Measurements from ENCODE around the gene SH3PXD2A. TPM values are rescaled to one million over a fixed set of nuclear protein-coding genes. Genes with fewer than 3 reads are reported as not detected.

SH3PXD2A gene
- total and polyA plus RNA-seq, 8 donors: 3.9 to 16.4 (median 8.0) TPM

DNA sequence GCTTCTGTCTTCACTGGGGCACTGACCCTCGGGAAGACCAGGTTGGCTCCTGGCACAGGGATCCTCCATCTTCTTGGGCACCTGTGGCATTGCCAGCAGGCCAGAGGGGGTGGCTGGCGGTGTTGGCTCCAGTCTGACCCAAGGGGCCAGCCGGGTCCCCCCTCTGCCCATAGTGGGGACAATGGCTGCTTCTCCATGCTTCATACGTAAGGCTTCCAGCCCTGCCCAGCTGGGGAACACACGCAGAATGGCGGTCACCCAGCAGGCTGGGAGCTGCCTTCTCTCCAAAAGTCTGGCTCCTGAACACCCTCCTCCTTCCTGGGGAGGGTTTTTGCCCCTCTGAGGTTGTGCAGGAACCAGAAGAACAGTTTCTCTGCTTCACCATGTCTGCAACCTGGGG is 255.1 kb downstream of the SH3PXD2A start:
- H3K9me3 ChIP-seq: no peaks in the 10 kb centered on the region
- intact Hi-C loops (cut with DNase I): loop anchor here in 2 of 3 donors (5.0 kb wide), 1 partner anchor 87 kb away; no protein-coding TSS in a partner anchor
- ATAC-seq (no peak), DNase-seq (peak in 1 of 6 donors; percentile 39), FAIRE-seq (no peak)
- H3K4me1 ChIP-seq: no peaks in the 10 kb centered on the region
- H3K4me3 ChIP-seq: no peak overlapping the region
- H3K27me3 ChIP-seq: no peaks in the 10 kb centered on the region
- H3K27ac ChIP-seq: no peak overlapping the region
- H3K36me3 ChIP-seq: no peaks in the 10 kb centered on the region
- TF ChIP-seq, protein P1, sequence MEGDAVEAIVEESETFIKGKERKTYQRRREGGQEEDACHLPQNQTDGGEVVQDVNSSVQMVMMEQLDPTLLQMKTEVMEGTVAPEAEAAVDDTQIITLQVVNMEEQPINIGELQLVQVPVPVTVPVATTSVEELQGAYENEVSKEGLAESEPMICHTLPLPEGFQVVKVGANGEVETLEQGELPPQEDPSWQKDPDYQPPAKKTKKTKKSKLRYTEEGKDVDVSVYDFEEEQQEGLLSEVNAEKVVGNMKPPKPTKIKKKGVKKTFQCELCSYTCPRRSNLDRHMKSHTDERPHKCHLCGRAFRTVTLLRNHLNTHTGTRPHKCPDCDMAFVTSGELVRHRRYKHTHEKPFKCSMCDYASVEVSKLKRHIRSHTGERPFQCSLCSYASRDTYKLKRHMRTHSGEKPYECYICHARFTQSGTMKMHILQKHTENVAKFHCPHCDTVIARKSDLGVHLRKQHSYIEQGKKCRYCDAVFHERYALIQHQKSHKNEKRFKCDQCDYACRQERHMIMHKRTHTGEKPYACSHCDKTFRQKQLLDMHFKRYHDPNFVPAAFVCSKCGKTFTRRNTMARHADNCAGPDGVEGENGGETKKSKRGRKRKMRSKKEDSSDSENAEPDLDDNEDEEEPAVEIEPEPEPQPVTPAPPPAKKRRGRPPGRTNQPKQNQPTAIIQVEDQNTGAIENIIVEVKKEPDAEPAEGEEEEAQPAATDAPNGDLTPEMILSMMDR (IDR thresholded peaks at IDR 0.05): no peak
- WGBS, 2 donors: 79 to 85% methylated on average over 6 of the region's 6 CpGs

DNA sequence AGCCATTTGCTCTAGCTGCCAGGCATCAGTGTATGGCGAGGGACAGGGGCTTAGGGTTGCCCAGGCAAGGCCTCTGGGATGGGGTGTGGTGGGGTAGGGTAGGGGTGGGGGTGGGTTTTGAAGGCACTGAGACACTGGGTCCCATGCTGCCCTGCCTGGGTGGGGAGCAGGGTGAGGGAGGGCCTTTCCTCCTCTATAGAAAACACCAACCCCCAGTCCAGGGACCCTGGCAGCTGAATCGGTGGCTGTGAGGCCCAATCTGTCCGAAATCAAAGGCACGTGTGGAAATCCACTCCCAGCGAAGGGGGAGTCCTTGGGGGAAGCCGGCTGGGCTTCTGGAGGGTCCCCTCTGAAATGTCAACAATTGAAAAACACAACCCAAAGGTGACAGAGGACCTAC is 255.5 kb downstream of the SH3PXD2A start:
- ATAC-seq (no peak), DNase-seq (no peak), FAIRE-seq (no peak)
- intact Hi-C loops (cut with DNase I): loop anchor here in 2 of 3 donors (5.0 kb wide), 2 partner anchors 87 to 183 kb away; no protein-coding TSS in a partner anchor
- H3K27ac ChIP-seq: no peak overlapping the region
- TF ChIP-seq, protein P1 (IDR thresholded peaks at IDR 0.05): no peak
- H3K27me3 ChIP-seq: no peaks in the 10 kb centered on the region
- H3K9me3 ChIP-seq: no peaks in the 10 kb centered on the region
- H3K36me3 ChIP-seq: no peaks in the 10 kb centered on the region
- no peaks in the 10 kb centered on the region for H3K4me1 ChIP-seq
- WGBS, 2 donors: 69 to 77% methylated on average over 6 of the region's 6 CpGs
- H3K4me3 ChIP-seq: no peak overlapping the region

DNA sequence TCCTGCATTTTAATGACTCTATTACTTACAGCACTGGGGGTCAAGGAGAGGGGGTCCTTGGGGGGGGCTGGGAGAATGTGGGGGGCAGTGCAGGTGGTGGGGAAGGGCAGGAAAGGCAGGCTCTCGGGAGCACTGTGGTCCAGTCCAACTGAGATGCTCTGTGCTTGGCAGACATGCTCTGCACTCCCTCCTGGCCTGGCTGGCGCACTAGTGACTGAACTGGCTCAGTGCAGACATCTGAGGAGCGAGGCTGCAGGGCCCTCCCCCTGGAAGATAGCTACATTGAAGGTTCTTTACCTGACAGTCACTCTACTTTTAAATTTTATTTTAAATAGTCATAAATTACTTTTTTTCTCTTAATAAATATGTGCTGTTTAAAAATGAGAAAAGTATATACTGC is 256.2 kb downstream of the SH3PXD2A start:
- ATAC-seq (peak in 3 of 4 donors; percentile 4 to 24 (median 13)), DNase-seq (no peak)
- WGBS, 2 donors: 47 to 49% methylated on average over 3 of the region's 3 CpGs

DNA sequence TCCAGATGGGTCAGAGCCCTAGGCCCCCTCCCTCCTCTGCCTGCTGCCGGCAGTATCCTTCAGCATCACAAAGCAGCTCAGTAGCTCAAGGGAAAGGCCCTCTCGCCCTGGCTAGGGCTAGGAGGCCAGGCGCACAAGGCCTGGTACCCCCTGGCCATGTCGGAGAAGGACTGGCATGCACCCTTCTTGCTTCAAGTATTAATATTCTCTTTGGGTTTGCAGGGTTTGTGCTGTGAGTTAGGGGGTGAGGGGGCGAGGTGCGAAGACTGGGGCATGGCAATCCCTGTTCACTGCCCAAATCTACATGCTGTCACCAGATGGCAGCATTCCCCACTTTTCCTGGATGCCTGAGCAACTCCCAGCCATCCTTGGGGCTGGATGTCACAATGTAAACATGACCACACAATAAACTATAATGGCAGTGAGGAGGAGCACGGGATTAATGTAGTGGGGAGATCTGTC is 256.7 kb downstream of the SH3PXD2A start:
- Histone ChIP-seq H3K9me3 (no peaks in the 10 kb centered on the region), H3K36me3 (no peaks in the 10 kb centered on the region), H3K4me1 (no peaks in the 10 kb centered on the region), H3K4me3 (no peak overlapping the region), H3K27me3 (no peaks in the 10 kb centered on the region), H3K27ac (no peak overlapping the region)
- intact Hi-C loops (cut with DNase I): loop anchor here in 1 of 3 donors (5.0 kb wide), 1 partner anchor 181 kb away; no protein-coding TSS in a partner anchor
- FAIRE-seq (no peak), ATAC-seq (peak; percentile 66 to 85 (median 76)), DNase-seq (peak in 2 of 6 donors; percentile 45 to 65)
- WGBS, 2 donors: 39 to 40% methylated on average over 7 of the region's 7 CpGs
- TF ChIP-seq, protein P1 (IDR thresholded peaks at IDR 0.05): peak in 3 of 4 donors; percentile 9 to 39 (median 36)

More for the DNA sequence above, 256.2 kb downstream of the SH3PXD2A start:
- Histone ChIP-seq H3K27ac (no peak overlapping the region), H3K4me3 (no peak overlapping the region), H3K4me1 (no peaks in the 10 kb centered on the region), H3K36me3 (no peaks in the 10 kb centered on the region), H3K9me3 (no peaks in the 10 kb centered on the region), H3K27me3 (no peaks in the 10 kb centered on the region)
- FAIRE-seq: no peak
- intact Hi-C loops (cut with DNase I): loop anchor here in 1 of 3 donors (5.0 kb wide), 1 partner anchor 182 kb away; no protein-coding TSS in a partner anchor
- TF ChIP-seq, protein P1 (IDR thresholded peaks at IDR 0.05): no peak

DNA sequence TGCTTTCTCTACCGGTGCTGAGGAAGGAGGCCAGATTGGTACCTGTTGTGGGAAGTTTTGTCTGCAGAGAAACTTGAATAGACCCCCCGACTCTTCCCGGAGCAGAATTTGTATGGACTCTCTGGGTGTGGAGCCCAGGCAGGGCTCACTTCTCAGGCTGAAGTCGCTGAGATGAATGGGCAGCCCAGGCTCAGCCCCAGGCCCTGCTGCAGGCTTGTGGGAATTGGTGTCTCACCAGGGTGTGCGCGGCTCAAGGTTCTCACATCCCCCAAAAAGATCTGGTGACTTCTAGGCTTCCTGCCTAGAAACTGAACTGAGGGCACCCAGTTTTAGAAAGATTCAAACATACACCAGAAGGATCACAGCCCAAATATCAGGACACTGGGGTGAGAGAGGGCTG is 258.4 kb downstream of the SH3PXD2A start:
- H3K9me3 ChIP-seq: no peaks in the 10 kb centered on the region
- ATAC-seq (no peak), FAIRE-seq (no peak), DNase-seq (peak in 1 of 6 donors; percentile 24)
- no peak overlapping the region for H3K4me3 ChIP-seq
- H3K4me1 ChIP-seq: no peaks in the 10 kb centered on the region
- H3K36me3 ChIP-seq: no peaks in the 10 kb centered on the region
- TF ChIP-seq, protein P1 (IDR thresholded peaks at IDR 0.05): no peak
- intact Hi-C loops (cut with DNase I): loop anchor here in 1 of 3 donors (5.0 kb wide), 1 partner anchor 180 kb away; no protein-coding TSS in a partner anchor
- no peaks in the 10 kb centered on the region for H3K27me3 ChIP-seq
- WGBS, 2 donors: 73 to 82% methylated on average over 6 of the region's 6 CpGs
- H3K27ac ChIP-seq: no peak overlapping the region

Data from pancreas (tissue), 10 donors.